ENCODE data around the gene UROS. TPM values are rescaled to one million over a fixed set of nuclear protein-coding genes. Genes with fewer than 3 reads are reported as not detected.

The UROS gene
- total and polyA plus RNA-seq, 7 donors: 26.1 to 46.7 (median 35.4) TPM

- WGBS, 2 donors: 90% methylated on average over 3 of the region's 3 CpGs
- H3K36me3 ChIP-seq: peaks cover 0 to 26% (median 15%) of the 10 kb centered on the region in 4 donors
- H3K27me3 ChIP-seq: no peaks in the 10 kb centered on the region
- no peak for DNase-seq
- no peak overlapping the region for H3K27ac ChIP-seq
- no peaks in the 10 kb centered on the region for H3K4me1 ChIP-seq
- intact Hi-C loops (cut with DNase I): no loop called here
- H3K9me3 ChIP-seq: no peaks in the 10 kb centered on the region
- no peak overlapping the region for H3K4me3 ChIP-seq
- TF ChIP-seq EP300 (IDR thresholded peaks at IDR 0.05) (no peak), POLR2AphosphoS5 (IDR thresholded peaks at IDR 0.05) (no peak), CTCF (IDR thresholded peaks at IDR 0.05) (no peak)
Measured at GRCh38 chr10:125865120-125865519, 42.1 kb upstream of the UROS start.

GRCh38 chr10:125859128-125859817 is 36.2 kb upstream of the UROS start:
- Histone ChIP-seq H3K4me1 (no peaks in the 10 kb centered on the region), H3K27ac (no peak overlapping the region), H3K9me3 (no peaks in the 10 kb centered on the region), H3K36me3 (peaks cover 0 to 39% (median 7%) of the 10 kb centered on the region in 4 donors), H3K4me3 (no peak overlapping the region), H3K27me3 (no peaks in the 10 kb centered on the region)
- 63 to 84% methylated on average over 4 of the region's 4 CpGs for WGBS, 2 donors
- no peak for DNase-seq
- no peak for TF ChIP-seq CTCF (IDR thresholded peaks at IDR 0.05)
- intact Hi-C loops (cut with DNase I): no loop called here

- Histone ChIP-seq H3K27ac (no peak overlapping the region), H3K27me3 (no peaks in the 10 kb centered on the region), H3K9me3 (no peaks in the 10 kb centered on the region), H3K4me3 (no peak overlapping the region), H3K36me3 (peaks cover 0 to 47% (median 6%) of the 10 kb centered on the region in 4 donors), H3K4me1 (no peaks in the 10 kb centered on the region)
- TF ChIP-seq EP300 (IDR thresholded peaks at IDR 0.05) (no peak), POLR2AphosphoS5 (IDR thresholded peaks at IDR 0.05) (no peak), POLR2A (IDR thresholded peaks at IDR 0.05) (no peak), CTCF (IDR thresholded peaks at IDR 0.05) (no peak)
- 74 to 84% methylated on average over 2 of the region's 2 CpGs for WGBS, 2 donors
- DNase-seq: no peak
- intact Hi-C loops (cut with DNase I): no loop called here
Measured at GRCh38 chr10:125857185-125857760, 34.2 kb upstream of the UROS start.

- DNase-seq: no peak
- Histone ChIP-seq H3K4me1 (no peaks in the 10 kb centered on the region), H3K4me3 (no peak overlapping the region), H3K27me3 (no peaks in the 10 kb centered on the region), H3K9me3 (no peaks in the 10 kb centered on the region), H3K36me3 (peaks cover 0 to 66% (median 20%) of the 10 kb centered on the region in 4 donors), H3K27ac (no peak overlapping the region)
- no peak for TF ChIP-seq POLR2AphosphoS5 (IDR thresholded peaks at IDR 0.05)
- TF ChIP-seq CTCF (IDR thresholded peaks at IDR 0.05): no peak
- no peak for TF ChIP-seq POLR2A (IDR thresholded peaks at IDR 0.05)
- no peak for TF ChIP-seq EP300 (IDR thresholded peaks at IDR 0.05)
- intact Hi-C loops (cut with DNase I): no loop called here
- WGBS, 2 donors: 96 to 98% methylated on average over 7 of the region's 7 CpGs
Measured at GRCh38 chr10:125852487-125852886, 29.4 kb upstream of the UROS start.
